HEK293 (cell line): ENCODE data around the gene EVA1B.

Experiments
- CTCF ChIA-PET: fragments of 350-600 bp; formaldehyde crosslinking; extraction: SDS; loops from one replicate; lab custom pipeline; 2021; ENCODE audit warnings: antibody characterized with exemption; lab: Yijun Ruan, JAX
- POLR2A ChIA-PET: fragments of 300-600 bp; formaldehyde crosslinking; extraction: SDS; loops from one replicate; lab custom pipeline; 2020; ENCODE audit warnings: antibody characterized with exemption, inconsistent platforms; lab: Yijun Ruan, JAX
- H3K27ac ChIP-seq: fragments of 200-500 bp; sonication (Bioruptor generic); 2 replicates; pipeline ENCODE4 v1.5.1; 2014; ENCODE audit warnings: low read depth, low read length, control low read depth, inconsistent platforms; ENCODE audit errors: extremely low read depth
- H3K36me3 ChIP-seq, 2 experiments: fragments of 200-500 bp in 1 of 2; sonication (Bioruptor generic) in 1 of 2; 1 replicate in 1 of 2; 2 replicates in 1 of 2; pipeline ENCODE4 v1.5.1; 2014 to 2017; ENCODE audit warnings: inconsistent platforms in 2 of 2, low read length in 2 of 2; ENCODE audit not compliant: control insufficient read depth in 2 of 2, insufficient read depth in 1 of 2
- H3K4me1 ChIP-seq: fragments of 200-500 bp; sonication (Bioruptor generic); 2 replicates; pipeline ENCODE4 v1.5.1; 2014; ENCODE audit warnings: mild to moderate bottlenecking, low read length, inconsistent platforms; ENCODE audit not compliant: control insufficient read depth, insufficient read depth
- H3K4me3 ChIP-seq: 2 replicates; pipeline ENCODE4 v1.5.1; 2011; ENCODE audit warnings: low read depth, mild to moderate bottlenecking, control low read depth, low read length, moderate library complexity
- H3K9me3 ChIP-seq: fragments of 200-500 bp; sonication (Bioruptor generic); 2 replicates; pipeline ENCODE4 v1.5.1; 2014; ENCODE audit warnings: low read depth, low read length, inconsistent platforms; ENCODE audit not compliant: control insufficient read depth, insufficient read depth
- EGR2 ChIP-seq: fragments of 450-650 bp; formaldehyde crosslinking; IDR thresholded peaks from 2 replicates; pipeline ENCODE4 v1.5.1; 2016; ENCODE audit warnings: low read depth, missing biosample characterization, missing genetic modification characterization
- FEZF1 ChIP-seq: fragments of 450-650 bp; formaldehyde crosslinking; IDR thresholded peaks from 2 replicates; pipeline ENCODE4 v1.5.1; 2016; ENCODE audit warnings: missing biosample characterization, missing genetic modification characterization
- GLIS1 ChIP-seq: fragments of 450-650 bp; formaldehyde crosslinking; IDR thresholded peaks from 2 replicates; pipeline ENCODE4 v1.5.1; 2016; ENCODE audit warnings: missing biosample characterization, missing genetic modification characterization
- GLIS2 ChIP-seq: fragments of 450-650 bp; formaldehyde crosslinking; IDR thresholded peaks from 2 replicates; pipeline ENCODE4 v1.5.1; 2016; ENCODE audit warnings: missing biosample characterization, missing genetic modification characterization
- PBX3 ChIP-seq: sonication (generic); formaldehyde crosslinking; IDR thresholded peaks from 2 replicates; pipeline ENCODE4 v1.8.1; 2022; ENCODE audit warnings: mild to moderate bottlenecking, moderate library complexity, missing genetic modification reagents
- REST ChIP-seq: fragments of 450-650 bp; formaldehyde crosslinking; IDR thresholded peaks from 2 replicates; pipeline ENCODE4 v1.5.1; 2016; ENCODE audit warnings: missing biosample characterization, missing genetic modification characterization
- SCRT1 ChIP-seq: fragments of 450-650 bp; formaldehyde crosslinking; IDR thresholded peaks from 2 replicates; pipeline ENCODE4 v1.5.1; 2016; ENCODE audit warnings: missing biosample characterization, missing genetic modification characterization, borderline replicate concordance
- ZBTB6 ChIP-seq: fragments of 450-650 bp; formaldehyde crosslinking; IDR thresholded peaks from 2 replicates; pipeline ENCODE4 v1.5.1; 2017; ENCODE audit warnings: missing biosample characterization, missing genetic modification characterization
- ZFHX2 ChIP-seq: fragments of 450-650 bp; formaldehyde crosslinking; conservative IDR thresholded peaks from 2 replicates; pipeline ENCODE4 v1.5.1; 2016; ENCODE audit warnings: missing biosample characterization, missing genetic modification characterization
- ZNF10 ChIP-seq: fragments of 450-650 bp; formaldehyde crosslinking; IDR thresholded peaks from 2 replicates; pipeline ENCODE4 v1.5.1; 2017; ENCODE audit warnings: missing biosample characterization, missing genetic modification characterization
- ZNF121 ChIP-seq: fragments of 450-650 bp; formaldehyde crosslinking; IDR thresholded peaks from 2 replicates; pipeline ENCODE4 v1.5.1; 2016; ENCODE audit warnings: missing biosample characterization, missing genetic modification characterization
- ZNF211 ChIP-seq: fragments of 450-650 bp; formaldehyde crosslinking; IDR thresholded peaks from 2 replicates; pipeline ENCODE4 v1.5.1; 2016; ENCODE audit warnings: low read depth, missing biosample characterization, missing genetic modification characterization
- ZNF280C ChIP-seq: fragments of 450-650 bp; formaldehyde crosslinking; IDR thresholded peaks from 2 replicates; pipeline ENCODE4 v1.5.1; 2016; ENCODE audit warnings: missing biosample characterization, missing genetic modification characterization
- ZNF324 ChIP-seq: fragments of 450-650 bp; formaldehyde crosslinking; IDR thresholded peaks from 2 replicates; pipeline ENCODE4 v1.5.1; 2016; ENCODE audit warnings: missing biosample characterization, missing genetic modification characterization
- ZNF350 ChIP-seq: fragments of 450-650 bp; formaldehyde crosslinking; IDR thresholded peaks from 2 replicates; pipeline ENCODE4 v1.5.0; 2017; ENCODE audit warnings: missing biosample characterization, mild to moderate bottlenecking, missing genetic modification characterization
- ZNF423 ChIP-seq: fragments of 450-650 bp; formaldehyde crosslinking; IDR thresholded peaks from 2 replicates; pipeline ENCODE4 v1.5.1; 2016; ENCODE audit warnings: missing biosample characterization, missing genetic modification characterization
- ZNF785 ChIP-seq: fragments of 450-650 bp; formaldehyde crosslinking; IDR thresholded peaks from 2 replicates; pipeline ENCODE4 v1.5.1; 2016; ENCODE audit warnings: missing biosample characterization, missing genetic modification characterization
- ZSCAN4 ChIP-seq: fragments of 450-650 bp; formaldehyde crosslinking; IDR thresholded peaks from 2 replicates; pipeline ENCODE4 v1.5.1; 2017; ENCODE audit warnings: missing biosample characterization, missing genetic modification characterization
- TF ChIP-seq, protein P1 (sequence below): fragments of 450-650 bp; formaldehyde crosslinking; IDR thresholded peaks from 2 replicates; pipeline ENCODE4 v1.5.1; 2016; ENCODE audit warnings: missing biosample characterization, missing genetic modification characterization, borderline replicate concordance

EVA1B gene

DNA sequence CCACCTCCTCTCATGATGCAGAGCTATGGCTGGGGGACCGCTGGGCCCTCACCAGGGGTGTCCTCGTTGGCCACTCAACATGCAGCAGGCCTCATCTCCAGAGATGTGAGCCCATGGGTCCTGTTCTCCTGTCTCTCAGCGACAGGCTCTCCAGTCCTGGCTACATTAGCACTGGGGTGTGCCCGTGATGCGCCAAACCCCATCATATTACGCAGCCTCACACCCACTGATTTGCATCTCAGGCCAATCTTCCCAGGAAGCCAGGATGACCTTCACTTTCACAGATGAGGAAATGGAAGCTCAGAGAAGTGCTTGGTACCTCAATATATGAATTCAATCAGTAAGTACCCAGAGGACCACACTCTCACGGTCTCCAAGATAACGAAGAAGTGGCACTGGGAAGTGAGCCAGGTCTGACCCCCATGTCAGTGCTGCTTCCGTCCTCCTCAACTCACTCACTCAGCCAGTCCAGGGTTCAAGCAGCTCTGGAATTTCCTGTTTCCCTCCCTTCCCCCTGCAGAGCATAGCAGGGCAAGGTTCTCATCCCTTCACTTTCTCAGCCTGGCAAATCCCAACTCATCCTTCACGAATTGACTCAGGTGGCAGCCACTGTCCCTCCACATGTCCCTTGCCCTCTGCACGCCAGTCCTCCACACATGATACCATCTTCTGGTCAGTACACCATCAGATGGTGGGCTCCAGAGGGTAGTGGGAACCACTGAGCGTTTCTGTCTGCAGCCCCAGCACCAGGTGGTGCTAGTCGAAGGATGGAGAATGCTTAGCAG lies 28.9 kb upstream of the EVA1B start (continued):
- TF ChIP-seq ZNF280C (tag by site-specific recombination) (no peak), ZNF423 (tag by site-specific recombination) (no peak), PBX3 (CRISPR knock-in tag) (no peak)

GRCh38 chr1:36351227-36351977 lies 28.0 kb upstream of the EVA1B start:
- H3K36me3 ChIP-seq: peaks cover 0 to 93% of the 10 kb centered on the region in 2 experiments; a peak in 2 of 3 replicates
- H3K4me3 ChIP-seq: no peak overlapping the region
- H3K9me3 ChIP-seq: no peaks in the 10 kb centered on the region
- TF ChIP-seq FEZF1 (tag by site-specific recombination) (peak; percentile 76), ZNF350 (no peak), EGR2 (tag by site-specific recombination) (peak; percentile 82), SCRT1 (tag by site-specific recombination) (no peak), ZFHX2 (tag by site-specific recombination) (peak; percentile 78)
- ChIA-PET POLR2A (no interaction called here), CTCF (interaction anchor here (0.6 to 3.5 kb wide), 6 partner anchors 8 to 238 kb away, joined by 3 to 17 read pairs (median 4); no protein-coding TSS in a partner anchor)
- H3K4me1 ChIP-seq: no peaks in the 10 kb centered on the region
- H3K27ac ChIP-seq: no peak overlapping the region

- POLR2A ChIA-PET: no interaction called here
- Histone ChIP-seq H3K36me3 (peaks cover 0 to 93% of the 10 kb centered on the region in 2 experiments; a peak in 2 of 3 replicates), H3K4me3 (no peak overlapping the region), H3K4me1 (no peaks in the 10 kb centered on the region), H3K27ac (no peak overlapping the region), H3K9me3 (no peaks in the 10 kb centered on the region)
- CTCF ChIA-PET: interaction anchor here (0.6 to 1.0 kb wide), 4 partner anchors 13 to 238 kb away, joined by 3 to 4 read pairs (median 4); no protein-coding TSS in a partner anchor
- TF ChIP-seq GLIS1 (tag by site-specific recombination) (peak; percentile 96), ZBTB6 (tag by site-specific recombination) (no peak), ZNF324 (tag by site-specific recombination) (no peak), ZNF121 (tag by site-specific recombination) (no peak), ZNF10 (no peak), ZNF785 (tag by site-specific recombination) (no peak), ZSCAN4 (tag by site-specific recombination) (no peak), REST (no peak), GLIS2 (peak; percentile 56), ZNF211 (tag by site-specific recombination) (no peak)
- TF ChIP-seq, protein P1, sequence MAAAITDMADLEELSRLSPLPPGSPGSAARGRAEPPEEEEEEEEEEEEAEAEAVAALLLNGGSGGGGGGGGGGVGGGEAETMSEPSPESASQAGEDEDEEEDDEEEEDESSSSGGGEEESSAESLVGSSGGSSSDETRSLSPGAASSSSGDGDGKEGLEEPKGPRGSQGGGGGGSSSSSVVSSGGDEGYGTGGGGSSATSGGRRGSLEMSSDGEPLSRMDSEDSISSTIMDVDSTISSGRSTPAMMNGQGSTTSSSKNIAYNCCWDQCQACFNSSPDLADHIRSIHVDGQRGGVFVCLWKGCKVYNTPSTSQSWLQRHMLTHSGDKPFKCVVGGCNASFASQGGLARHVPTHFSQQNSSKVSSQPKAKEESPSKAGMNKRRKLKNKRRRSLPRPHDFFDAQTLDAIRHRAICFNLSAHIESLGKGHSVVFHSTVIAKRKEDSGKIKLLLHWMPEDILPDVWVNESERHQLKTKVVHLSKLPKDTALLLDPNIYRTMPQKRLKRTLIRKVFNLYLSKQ (tag by site-specific recombination): no peak
Measured at GRCh38 chr1:36350659-36351226, 27.3 kb upstream of the EVA1B start.
